Amniotic epithelial cell (primary cell): ENCODE measurements around the gene SHB.
A peak's percentile ranks its signal among the peaks of the same experiment; 100 is the strongest.

Experiments used
- DNase-seq: peaks from one replicate; pipeline ENCODE4 v3.0.0-alpha.2; 2010; ENCODE audit warnings: low read depth

Gene SHB

DNA sequence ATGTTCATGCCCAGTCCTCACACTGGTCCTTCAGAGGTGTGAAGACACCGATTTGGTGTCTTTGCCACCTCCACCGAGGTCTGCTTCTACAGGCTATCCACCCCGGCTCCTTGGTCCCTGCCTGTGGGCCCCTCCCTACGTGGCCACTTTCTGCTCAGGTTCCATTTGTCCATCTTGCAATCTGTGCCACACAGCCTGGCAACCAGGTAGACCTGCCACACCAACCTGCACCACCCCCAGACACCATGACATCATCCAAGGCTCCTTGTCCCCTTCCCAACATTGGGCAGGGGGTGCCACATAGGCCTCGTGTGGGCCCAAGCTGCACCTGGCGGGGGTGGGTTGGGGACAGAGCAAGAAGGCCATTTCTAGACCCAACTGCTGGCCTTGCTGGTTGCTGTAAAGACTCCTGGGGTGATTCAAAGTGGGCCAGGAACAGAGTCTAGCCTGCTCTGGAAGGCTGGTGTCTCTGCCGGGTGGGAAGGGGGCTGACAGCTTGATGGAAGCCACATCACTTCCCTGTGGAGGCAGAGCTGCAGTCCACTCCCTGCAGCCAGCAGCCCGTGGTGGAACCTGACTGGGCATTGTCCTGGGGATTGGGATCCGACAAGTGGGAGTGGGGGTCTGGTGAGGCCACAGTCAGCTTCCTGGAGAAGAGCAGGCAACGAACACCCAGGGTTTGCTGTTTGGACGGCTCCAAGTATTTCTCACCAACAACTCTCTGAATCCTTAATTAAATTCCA, 99.3 kb downstream of the SHB start:
- no peak for DNase-seq

DNA sequence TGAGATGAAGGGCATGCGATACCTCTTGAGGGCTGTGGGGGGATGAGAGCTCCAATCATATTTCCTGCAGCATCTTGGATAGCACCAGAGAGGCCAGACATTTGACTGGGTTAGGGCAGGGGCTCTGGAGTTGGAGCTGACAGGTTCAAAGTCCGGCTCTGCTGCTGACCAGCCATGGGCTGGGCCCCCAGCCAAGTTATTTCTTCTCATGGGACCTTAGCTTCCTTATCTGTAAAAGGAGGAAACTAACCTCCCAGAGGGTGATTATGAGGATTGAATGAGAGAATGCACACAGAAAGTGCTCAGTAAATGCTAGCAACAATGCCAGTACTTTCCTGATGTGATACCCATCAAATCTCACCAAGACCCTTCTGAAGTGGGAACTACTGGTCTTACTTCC, 99.9 kb downstream of the SHB start:
- peak; percentile 84 for DNase-seq

DNA sequence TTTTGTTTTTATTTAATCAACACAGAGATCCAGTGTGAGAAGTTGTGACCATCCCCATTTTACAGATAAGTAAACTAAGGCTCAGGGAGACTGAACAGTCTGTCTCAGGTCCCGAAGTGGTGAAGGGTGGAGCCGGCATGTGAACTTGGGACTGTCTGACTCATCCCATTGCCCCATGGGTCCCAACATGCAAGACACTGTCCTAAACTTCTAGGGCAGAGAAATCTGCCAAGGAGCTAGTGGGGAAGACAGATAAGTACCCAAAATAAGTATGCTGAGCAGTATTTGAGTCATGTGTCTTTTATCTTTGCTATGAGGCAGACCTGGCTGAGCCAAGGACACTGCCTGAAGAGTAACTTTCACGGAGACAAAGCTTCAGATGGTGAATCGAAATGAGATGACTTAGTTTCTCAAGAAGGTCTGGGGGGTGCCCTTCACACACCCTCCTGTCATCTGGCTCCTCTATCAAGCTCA, 100.8 kb downstream of the SHB start:
- DNase-seq: peak; percentile 74

DNA sequence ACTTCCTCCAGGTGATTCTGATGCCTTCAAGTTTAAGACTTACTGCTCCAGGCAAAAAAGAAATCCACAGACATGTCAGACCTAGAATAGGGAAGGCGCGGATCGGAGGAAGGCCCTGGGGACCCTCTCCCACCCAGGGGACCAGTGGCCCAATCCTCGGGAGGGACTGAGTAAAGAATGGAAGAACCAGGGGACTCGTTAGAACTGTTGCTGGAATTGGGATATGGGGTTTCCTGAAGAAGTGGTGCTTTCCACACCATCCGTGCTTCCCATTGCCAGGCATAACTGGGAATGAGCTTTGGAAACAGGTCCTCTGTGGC, 101.3 kb downstream of the SHB start:
- DNase-seq: no peak

DNA sequence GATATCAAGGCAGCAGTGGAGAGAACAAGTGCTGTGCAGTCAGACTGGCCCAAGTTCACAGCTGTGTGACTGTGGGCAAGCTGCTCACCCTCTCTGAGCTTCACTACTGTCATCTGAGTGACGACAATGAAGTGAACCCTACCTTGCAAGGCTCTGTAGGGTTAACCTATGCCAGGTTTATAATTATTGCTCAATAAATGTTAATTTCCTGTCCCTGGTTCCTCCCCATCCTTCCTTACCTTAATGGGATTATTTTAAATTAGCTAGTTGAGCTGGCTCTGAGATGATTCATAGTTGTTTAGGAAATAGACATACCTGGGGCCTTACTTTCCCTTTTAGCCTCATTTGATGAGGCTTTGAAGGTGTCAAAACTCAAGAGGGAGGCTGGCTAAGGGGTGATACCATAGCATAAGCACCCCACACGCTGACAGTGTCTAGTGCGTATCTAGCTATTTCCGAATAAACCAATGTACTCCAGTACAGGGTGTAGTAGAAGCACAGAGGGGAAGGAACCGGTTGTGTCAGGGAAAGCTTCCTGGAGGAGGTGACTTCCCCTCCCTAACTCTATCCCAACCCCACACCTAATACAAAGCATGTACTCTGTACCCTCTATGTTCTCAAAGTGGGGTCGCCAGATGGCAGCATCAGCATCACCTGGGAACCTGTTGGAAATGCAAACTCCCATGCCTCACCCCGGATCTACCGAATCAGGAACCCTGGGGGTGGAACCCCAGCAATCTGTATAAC, 101.8 kb downstream of the SHB start:
- DNase-seq: peak; percentile 52

DNA sequence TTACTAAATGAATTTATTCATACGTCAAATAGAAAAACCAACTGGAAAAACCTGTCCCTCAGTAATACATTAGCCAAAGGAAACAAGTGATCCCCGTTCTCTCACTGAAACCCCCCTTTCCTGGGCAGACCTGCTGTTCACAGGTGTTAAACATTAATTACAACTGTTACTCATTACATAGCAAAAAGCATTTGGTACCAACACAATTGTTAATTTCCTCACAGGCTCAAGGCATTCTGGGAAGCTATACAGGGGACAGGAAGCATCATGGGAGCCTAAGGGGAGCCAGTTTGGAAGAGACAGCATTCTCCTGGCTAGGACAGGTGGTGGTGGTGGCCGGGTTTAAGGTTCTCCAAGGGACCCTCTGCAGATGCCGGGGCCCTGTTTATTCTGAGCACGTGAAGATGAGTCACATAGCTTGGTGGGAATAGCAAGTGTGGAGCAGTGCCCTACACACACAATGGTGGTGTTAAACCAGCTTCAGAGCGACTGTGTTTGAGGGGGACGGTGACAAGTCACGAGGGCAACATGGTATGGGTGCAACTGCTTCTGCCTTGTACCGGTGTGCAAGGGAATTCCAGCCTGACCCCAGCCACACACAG, 102.5 kb downstream of the SHB start:
- DNase-seq: no peak

DNA sequence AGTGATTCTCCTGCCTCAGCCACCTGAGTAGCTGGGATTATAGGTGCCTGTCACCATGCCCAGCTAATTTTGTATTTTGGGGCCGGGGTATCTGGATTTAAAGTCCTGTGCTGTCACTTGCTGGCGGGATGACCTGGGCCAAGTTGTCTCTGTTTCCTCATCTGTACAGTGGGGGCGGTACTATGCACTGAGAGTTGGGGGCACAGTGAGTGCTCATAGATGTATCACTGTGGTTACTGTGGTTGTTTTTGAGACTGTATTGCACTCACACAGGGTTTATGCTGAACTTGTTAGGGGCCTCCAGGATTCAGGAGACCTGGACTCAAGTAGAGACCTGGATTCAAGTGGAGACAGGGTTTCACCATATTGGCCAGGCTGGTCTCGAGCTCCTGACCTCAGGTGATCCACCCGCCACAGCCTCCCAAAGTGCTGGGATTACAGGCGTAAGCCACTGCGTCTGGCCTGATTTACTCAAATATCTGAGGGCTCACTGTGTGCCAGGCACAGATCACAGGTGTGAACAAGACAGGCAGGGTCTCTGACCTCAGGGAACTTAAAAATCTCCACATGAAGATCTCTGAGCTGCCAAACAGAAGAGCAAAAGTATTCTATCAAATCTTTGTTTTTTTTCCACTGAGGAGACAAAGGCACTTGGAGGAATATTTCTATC, 103.2 kb downstream of the SHB start:
- peak; percentile 70 for DNase-seq

DNA sequence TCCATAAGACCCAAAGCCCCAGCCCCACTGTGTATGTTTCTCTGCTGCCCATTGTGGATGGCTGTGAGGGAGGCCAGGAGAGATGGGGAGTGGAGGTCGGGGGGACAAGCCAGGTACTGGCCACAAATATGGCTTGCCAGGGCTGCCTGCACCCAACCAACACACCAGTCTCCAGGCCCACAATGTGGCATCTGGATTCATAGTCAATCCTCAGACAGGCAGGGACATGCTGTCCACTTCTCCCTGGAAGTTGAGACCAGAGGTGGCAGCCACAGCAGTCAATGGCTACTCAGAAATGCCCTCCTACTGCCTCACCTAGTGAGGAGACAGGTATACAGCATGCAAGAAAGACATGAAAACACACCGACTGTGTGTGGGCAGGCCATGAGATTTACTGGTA, 103.9 kb downstream of the SHB start:
- no peak for DNase-seq

DNA sequence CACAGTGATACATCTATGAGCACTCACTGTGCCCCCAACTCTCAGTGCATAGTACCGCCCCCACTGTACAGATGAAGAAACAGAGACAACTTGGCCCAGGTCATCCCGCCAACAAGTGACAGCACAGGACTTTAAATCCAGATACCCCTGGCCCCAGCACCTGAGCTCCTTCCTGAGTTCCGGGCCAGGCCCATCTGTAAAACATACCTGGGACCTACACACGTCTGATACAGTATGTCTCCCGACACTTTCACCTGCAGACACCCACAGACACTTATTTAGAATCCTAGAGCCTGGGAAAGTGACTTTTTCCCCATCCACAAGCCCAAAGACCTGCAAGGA, 104.3 kb downstream of the SHB start:
- no peak for DNase-seq

DNA sequence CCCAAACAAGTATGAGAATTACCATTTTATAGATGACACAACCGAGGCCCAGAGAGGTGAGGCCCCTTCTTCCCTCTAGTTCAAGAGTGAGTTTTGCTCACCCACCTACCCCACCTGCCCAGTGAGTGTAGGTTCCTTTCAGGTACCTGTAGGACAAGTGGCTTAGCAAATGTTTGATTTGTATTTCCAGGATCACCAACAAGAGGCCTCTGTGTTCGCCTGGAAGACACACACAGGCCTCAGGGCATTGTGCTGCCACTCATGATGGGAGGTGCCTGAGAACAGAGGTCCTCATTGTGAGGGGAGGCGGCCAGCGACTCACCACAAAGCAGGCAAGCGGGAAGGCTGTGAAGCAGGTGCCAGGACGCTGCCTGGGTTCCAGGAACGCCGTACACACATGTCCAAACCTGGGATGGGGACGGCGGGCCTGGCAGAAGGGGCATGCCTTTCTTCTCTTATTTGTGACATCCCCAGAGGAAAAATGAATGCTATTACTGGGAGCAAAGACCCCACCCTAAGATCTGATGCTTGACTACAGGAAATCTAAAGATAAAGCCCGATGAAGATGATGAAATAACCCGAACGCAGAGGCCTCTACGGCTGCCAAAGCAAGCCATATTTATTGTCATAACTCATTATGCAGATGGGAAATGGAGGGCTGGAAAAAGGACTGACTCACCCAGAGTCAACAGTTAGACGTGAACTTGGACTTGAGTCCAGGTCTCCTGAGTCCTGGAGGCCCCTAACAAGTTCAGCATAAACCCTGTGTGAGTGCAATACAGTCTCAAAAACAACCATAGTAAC, 104.9 kb downstream of the SHB start:
- DNase-seq: peak; percentile 98

DNA sequence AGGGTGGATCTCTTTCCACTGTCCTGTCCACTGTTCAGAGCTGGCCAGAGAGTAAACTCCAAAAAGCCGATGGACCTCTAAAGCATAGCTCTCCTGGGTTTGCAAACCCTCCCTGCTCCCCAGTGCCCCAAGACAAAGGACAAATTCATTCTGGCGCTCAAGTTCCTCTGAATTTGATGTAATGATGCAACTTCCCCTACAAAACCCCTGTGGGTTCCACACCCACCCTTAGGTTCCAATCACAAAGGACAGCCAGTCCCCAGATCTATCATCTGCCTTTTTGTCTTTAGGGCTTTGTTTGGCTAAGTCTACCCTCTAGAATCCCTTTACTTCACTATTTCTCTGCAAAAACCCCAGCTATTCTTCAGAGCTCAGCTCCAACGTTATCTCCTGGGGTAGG, 107.7 kb downstream of the SHB start:
- no peak for DNase-seq

DNA sequence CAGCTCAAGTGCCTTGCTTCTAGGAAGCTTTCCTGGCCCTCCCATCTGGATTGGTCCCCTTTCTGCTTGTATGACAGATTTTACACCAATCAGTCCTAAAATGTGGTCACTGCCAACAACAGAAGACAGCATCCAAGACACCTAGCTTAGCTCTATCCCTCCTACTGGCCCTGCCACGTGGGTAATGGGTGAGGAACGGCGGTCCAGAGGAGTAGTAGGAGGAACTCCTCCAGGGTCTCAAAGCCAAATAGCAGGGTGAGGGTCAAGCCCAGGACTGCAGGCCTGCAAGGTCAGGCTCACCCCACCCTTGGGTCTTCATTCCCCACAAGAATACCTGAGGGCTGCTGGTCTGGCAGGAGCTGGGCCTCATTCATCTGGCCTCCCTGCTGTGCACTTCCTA, 108.4 kb downstream of the SHB start:
- DNase-seq: no peak

DNA sequence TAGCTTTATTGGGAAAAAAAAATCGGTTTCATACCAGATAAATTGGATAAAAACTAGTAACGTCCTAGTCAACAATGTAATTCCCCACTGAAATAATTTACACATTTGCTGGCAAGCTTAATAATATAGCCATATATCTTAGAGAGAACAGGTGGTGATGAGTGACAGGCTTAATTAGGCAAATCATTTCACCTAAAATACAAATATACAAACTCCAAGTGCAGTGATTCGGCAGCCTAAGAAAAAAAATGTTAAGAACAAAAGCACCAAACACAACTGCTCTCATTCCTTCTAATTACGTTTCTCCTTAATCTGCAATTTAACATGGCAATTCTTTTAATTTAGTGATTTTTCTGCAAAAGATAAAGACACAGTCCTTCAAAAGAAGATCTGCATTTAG, 109.1 kb downstream of the SHB start:
- no peak for DNase-seq

DNA sequence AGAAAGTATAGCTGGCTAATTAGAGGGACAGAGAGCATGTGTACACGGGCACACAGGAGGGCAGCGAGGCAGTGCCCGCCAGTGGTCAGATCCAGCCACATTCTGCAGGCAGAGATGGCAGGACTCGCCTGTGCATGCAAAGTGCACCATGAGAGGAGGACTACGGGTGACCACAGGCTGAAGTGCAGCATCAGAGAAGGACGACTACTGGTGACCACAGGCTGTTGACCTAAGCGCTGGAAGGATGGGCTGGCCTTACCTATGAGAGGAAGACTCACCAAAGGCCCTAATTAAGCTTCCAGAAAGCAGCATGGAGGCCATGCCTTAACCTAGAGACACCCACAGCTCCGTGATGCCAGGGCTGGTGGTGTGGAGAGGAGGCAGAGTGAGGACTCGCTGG, 110.9 kb downstream of the SHB start:
- no peak for DNase-seq

DNA sequence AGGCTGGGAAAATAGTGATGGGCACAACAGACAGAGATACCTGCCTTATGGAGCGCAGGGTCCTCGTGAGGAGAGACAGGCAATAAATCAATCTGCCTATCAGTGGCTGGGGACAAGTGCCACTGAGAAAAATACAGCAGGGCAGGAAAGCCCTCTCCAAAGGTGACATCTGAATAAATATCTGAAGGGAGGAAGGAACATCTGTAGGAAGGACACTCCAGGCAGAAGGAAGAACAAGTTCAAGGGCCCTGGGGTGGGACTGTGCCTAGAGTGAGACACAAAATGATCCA, 111.4 kb downstream of the SHB start:
- no peak for DNase-seq

DNA sequence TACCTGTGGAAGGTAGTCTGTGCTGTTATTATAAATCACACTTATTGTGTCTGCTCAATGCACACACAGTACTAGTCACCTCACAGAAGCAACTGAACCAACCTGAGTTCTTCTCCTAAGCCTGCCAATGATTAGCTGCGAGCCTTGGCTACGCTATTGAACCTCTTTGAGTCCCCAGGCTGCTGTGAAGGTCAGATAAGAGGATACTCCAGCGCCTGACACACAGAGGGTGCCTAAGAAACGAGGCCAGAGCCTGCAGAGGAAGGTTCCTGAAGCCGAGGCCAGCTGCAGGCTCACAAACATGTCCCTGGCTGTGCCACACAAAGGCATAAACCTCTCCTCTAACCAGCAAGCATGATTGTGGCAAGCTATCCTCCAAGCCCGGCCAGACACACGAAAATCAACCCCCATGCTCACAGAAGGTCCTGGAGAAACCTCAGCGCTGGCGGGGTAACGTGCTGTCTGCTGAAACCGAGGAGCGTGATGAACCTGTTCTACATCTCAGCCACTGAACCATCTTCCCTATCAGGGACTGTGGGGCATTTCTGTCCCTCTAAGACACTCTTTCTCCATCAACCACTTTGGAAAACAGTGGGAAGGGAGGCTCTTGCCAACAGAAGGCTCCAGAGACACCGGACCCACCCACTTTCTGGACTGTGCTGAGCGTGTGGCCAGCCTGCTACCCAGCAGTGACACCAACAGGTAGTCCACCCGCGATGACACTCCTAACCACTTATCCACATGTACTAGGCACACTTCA, 111.9 kb downstream of the SHB start:
- no peak for DNase-seq

DNA sequence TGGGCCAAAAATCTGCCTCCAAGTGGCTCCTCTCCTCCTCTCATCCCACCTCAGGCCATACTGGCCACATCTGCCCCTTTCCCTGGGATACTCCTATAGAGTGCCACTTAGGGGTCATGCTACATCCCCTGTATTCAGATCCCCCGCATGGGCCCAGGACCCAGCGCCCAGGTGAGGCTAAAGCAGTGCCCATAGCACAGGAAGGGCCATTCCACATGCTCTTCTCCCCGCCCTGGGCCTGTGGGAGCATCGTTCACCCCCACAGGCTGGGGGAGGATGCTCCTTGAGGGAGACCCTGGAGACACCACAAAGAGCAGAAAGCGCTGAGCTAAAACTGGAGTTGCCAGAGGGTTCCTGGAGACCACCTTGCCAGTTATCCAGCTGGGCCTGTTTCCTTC, 112.6 kb downstream of the SHB start:
- no peak for DNase-seq

DNA sequence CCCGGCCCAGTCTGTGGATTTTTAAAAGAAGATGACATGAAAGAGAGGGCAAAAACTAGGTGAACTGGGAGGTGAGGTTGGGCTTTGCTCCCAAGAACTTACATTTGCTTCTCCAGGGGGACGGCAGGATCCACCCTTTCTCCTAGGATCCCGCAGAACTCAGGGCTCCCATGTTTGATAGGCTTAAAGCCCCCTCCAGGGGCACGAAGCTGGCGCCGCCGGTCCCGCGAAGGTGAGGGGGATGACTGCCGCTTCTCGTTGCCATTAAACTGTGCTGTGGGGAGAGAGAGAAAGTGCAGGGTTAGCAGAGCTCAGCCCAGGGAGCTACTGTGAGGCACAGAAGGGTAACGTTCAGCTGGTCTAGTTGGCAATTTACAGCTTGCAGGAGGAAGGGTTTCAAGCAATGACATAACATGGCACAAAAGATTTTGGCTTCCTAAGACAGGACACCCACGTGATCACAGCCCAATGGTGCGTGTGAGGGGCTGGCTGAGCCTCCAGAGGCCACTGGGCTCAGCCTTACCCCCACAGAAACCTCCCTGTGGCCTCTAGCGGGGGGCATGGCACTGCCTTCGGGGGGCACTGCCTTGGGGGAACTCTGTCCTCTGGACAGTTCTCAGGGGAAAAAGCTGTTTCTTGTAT, 113.1 kb downstream of the SHB start:
- no peak for DNase-seq

DNA sequence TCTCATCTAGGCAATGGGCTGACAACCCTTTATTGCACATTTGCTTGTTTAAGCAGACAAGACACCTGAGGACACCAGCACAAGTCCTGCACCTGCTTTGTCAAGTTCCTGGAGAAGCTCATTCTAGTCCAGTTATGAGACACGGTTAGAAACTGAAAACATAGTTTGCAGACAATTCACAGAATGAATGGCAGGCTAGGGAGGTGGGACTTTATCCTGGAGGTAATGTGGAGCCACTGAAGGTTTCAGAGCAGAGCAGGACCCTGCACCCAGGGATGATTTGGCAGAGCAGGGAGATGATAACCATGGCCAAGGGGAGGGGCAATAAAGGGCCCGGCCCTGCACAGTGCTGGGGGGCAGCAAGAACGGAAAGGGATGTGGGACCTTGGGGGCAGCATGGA, 114.4 kb downstream of the SHB start:
- DNase-seq: no peak

DNA sequence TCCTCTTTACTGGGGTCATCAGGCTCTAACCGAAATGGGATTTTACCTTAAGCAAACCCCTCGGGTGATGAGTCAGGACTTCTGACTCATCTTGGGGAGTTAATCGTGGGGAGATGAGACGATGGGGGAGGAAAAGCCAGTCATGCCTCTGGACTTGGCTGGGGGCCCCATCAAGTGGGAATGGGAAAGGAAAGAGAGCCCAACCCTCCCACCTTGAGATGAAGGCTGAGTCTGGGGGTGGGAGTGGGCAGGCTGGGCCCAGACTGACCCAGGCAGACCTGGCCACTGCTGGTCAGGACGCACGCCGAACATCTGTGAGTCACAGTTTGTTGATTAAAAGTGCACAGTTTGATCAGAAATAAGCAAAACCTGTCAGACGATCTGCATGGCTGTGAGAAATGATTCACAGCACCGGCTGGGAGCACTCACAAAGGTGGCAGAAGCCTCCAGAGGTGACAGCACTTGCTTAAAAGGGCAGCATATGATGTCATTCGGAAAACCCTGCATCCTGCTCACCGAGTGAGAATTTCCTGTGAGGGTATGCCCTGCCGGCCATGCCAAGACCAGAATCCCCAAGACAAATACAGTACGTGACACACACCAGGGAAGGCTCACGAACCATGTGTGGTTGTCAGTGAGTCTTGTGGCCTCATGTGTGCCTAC, 115.1 kb downstream of the SHB start:
- peak; percentile 95 for DNase-seq
